T-helper 1 cell (primary cell): Measurements from ENCODE around the gene TMEM233.

Experiments
- DNase-seq, 5 donors: peaks; one replicate each; pipeline ENCODE4 v3.0.0-alpha.2; 2012 to 2020

The TMEM233 gene

GRCh38 chr12:119683413-119683812 lies 89.8 kb downstream of the TMEM233 start:
- DNase-seq = no peak

DNA sequence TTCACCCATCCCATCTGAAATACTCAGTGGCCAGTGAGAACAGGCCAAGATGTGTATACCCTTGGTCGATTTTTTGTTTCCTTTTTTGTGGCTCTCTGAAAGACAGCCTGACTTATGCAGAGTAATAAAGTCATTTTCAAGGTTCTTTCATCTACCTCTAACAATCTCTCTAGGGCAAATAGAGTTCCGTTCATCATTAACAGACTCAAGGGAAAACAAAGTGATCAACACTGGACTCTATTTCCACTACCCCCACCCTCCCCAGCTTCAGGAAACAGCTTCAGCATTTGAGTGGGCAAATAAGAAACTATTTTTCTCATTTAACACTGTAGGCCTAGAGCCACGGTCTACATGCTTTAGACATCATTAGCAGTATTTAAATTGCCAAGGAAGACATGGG lies 90.2 kb downstream of the TMEM233 start:
- no peak for DNase-seq

- DNase-seq = no peak
These were observed 91.3 kb downstream of the TMEM233 start for GRCh38 chr12:119684711-119685369.

- no peak for DNase-seq
These were observed 91.8 kb downstream of the TMEM233 start for GRCh38 chr12:119685375-119685774.

- no peak for DNase-seq
These were observed 92.8 kb downstream of the TMEM233 start for GRCh38 chr12:119686355-119686754.

GRCh38 chr12:119686776-119687175 lies 93.2 kb downstream of the TMEM233 start:
- no peak for DNase-seq

GRCh38 chr12:119687406-119687805 lies 93.8 kb downstream of the TMEM233 start:
- DNase-seq = no peak

DNA sequence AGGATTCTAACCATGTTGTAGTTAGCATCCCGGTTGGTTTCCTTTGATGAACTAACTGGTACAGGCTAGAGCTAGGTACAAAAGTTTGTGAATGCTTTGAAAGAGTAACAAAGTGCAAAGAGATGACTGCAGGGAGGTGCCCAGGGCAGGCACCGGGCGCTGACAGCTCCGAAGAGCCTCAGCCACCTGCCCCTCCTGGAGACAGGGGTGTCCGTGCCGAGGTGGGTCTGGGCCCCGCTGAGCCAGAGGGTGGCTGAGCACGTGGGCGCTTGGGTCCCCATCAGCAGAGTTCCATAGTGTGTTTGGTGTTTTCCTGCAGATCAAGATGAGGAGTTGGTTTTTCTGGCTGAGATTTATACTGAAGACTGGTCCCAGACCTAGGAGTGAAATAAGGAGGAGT lies 94.3 kb downstream of the TMEM233 start:
- DNase-seq = no peak

DNA sequence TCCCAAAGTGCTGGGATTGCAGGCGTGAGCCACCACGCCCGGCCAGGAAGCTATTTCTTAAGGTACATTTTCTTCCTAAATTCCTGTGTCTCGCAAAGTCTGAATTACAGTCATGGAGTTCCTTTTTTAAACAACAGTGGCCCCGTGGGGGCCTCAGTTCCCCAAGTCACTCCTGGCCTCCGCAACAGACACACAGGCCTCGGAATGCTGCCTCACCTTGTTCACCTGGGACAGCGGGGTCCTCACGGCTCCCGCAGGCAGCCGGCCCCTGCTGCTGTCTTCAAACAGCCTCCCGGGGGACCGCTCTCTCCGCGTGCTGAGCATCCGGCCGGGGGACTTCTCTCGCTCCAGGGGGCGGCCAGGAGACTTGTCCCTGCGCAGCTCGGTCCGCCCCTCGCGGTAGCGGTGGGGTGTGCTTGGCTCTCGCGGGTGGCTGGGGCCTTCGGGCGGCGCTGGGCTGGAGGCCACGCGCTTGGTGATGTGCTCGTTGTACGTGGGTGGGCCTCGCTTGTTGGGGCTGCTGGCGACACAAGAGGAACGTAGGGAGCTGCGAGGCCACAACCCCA lies 96.4 kb downstream of the TMEM233 start:
- DNase-seq = no peak

DNA sequence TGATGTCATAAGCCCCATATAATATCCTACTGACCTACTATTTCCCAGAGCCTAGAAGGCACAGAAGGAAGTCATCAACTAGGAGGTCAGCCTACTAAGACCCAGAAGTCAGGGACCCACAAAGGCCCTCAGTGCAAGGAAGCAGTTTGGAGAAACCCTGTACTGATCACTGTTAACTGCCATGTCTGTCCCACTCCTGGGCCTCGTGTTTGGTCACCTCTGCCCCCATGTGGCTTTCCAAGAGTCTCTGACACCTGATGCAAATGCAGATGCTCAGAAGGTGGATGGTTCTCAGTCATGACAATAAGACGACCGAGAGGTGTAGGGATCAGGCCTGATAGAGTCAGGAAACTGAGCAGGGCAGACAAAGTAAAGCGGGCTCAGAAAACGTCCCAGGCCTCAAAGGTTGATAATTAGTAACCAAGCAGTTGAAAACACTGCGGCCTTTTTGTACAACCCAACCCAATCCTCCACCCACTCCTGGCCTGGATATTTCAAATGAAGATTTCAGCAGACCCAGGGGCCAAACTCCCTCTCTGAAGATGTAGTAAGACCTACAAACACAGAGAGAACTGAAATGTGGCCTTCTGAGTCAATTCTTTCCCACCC lies 97.7 kb downstream of the TMEM233 start:
- DNase-seq = no peak

GRCh38 chr12:119692410-119692809 lies 98.8 kb downstream of the TMEM233 start:
- DNase-seq = no peak
